ENCODE measurements around the gene RNF227.

DNA sequence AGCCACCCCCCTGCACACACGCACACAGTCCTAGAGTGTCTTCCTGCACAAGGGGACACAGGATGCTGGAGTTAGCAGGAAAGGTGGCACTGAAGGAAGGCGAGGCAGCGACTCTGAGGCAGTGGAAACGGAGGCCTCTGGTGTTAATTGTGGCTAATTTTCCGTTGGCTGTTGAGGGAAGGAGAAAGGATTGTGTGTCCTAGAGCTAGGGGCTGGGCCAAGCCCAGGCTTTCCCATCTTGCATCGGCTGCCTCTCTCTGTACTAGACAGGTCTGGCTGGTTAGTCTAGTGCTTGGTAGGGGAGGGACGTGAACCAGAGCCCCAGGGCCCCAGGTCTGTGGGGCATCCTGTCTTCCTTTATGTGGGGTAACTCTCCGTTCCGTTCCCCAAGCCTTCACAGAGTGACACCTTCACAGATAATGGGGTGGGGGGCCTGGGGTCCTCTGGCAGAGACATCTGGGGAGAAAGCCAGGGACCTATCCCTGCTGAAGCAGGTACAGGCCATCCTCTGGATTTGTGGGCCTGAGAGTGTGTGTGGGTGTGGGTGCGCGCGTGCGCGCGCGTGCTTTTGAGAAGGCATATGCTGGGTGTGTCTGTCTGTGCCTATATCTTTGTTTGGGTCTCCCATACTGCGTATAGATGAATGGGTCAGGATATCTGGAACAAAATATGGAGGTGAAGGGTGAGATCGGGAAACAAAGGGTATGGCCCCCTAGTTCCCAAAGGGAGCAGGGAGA lies 27.7 kb downstream of the RNF227 start, which contains the start of gene CHD3:
- TF ChIP-seq CTCF (IDR thresholded peaks at IDR 0.05; ENCODE audit: low read depth, low read length, poor library complexity, severe bottlenecking) (no peak), EZH2phosphoT487 (IDR thresholded peaks at IDR 0.05; ENCODE audit: borderline replicate concordance, low read length) (no peak)
